ENCODE data around the gene ERBB4.

GRCh38 chr2:212042562-212042961 is 496.0 kb downstream of the ERBB4 start:
- no peak for TF ChIP-seq CTCF (conservative IDR thresholded peaks at IDR 0.05; ENCODE audit: low read length)
- no peak for TF ChIP-seq EZH2phosphoT487 (IDR thresholded peaks at IDR 0.05; ENCODE audit: borderline replicate concordance)
